Keratinocyte (primary cell): ENCODE measurements around the gene GRM3.

Experiments used
- EZH2 ChIP-seq: IDR thresholded peaks from one replicate; pipeline ENCODE4 v1.6.1; 2012; ENCODE audit warnings: inconsistent platforms, mild to moderate bottlenecking, low read length, moderate library complexity
- TF ChIP-seq, protein P1 (sequence below), 3 experiments: IDR thresholded peaks in 1 of 3; conservative IDR thresholded peaks in 1 of 3; optimal IDR thresholded peaks in 1 of 3; 2 replicates in 2 of 3; 3 replicates in 1 of 3; pipeline versions ENCODE3 to v1.5.1; 2011; ENCODE audit warnings: low read length in 3 of 3, mild to moderate bottlenecking in 3 of 3, moderate library complexity in 2 of 3, control low read depth in 1 of 3, inconsistent platforms in 1 of 3; ENCODE audit not compliant: insufficient read depth in 2 of 3; ENCODE audit errors: extremely low read depth in 1 of 3

DNA sequence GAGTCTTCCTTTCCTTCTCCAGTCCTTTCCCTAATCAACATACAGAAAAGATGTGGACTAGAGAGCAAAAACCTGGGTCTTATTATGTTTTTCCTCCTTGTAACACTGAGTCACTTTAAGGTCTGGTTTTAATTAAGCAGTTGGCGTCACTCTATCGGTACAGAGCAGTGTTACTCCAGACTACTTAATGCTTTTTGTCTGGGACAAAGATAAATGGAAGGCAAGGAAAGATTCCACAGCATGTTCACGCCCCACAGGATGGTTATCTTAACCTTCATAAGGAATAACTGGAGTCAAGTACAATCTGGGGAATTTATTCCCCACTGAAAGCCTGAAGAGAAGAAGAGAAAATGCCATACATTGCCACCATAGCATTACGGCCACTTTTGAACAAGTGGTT, 270.0 kb downstream of the GRM3 start:
- TF ChIP-seq, protein P1, sequence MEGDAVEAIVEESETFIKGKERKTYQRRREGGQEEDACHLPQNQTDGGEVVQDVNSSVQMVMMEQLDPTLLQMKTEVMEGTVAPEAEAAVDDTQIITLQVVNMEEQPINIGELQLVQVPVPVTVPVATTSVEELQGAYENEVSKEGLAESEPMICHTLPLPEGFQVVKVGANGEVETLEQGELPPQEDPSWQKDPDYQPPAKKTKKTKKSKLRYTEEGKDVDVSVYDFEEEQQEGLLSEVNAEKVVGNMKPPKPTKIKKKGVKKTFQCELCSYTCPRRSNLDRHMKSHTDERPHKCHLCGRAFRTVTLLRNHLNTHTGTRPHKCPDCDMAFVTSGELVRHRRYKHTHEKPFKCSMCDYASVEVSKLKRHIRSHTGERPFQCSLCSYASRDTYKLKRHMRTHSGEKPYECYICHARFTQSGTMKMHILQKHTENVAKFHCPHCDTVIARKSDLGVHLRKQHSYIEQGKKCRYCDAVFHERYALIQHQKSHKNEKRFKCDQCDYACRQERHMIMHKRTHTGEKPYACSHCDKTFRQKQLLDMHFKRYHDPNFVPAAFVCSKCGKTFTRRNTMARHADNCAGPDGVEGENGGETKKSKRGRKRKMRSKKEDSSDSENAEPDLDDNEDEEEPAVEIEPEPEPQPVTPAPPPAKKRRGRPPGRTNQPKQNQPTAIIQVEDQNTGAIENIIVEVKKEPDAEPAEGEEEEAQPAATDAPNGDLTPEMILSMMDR (optimal IDR thresholded peaks at IDR 0.05 in 1 of 3, IDR thresholded peaks at IDR 0.05 in 1 of 3, conservative IDR thresholded peaks at IDR 0.05 in 1 of 3; ENCODE audit: extremely low read depth in 1 of 3, insufficient read depth in 2 of 3, low read length in 3 of 3): no peak
- no peak for TF ChIP-seq EZH2
